HUES64 (cell line): ENCODE measurements around the gene OTOGL.
"Not testable (repeated sequence)": the region's sequence is repeated elsewhere in the genome, so short reads cannot be mapped to it uniquely, and the experiment has no call there.

ENCODE experiments used
- H3K27ac ChIP-seq: 2 replicates; pipeline ENCODE4 v1.7.0; 2013; ENCODE audit warnings: low read depth, low read length, inconsistent platforms
- H3K27me3 ChIP-seq: 2 replicates; pipeline ENCODE4 v1.6.1; 2013; ENCODE audit warnings: mild to moderate bottlenecking, low read length; ENCODE audit not compliant: insufficient read depth
- H3K36me3 ChIP-seq: 2 replicates; pipeline ENCODE4 v1.6.1; 2013; ENCODE audit warnings: mild to moderate bottlenecking, low read length; ENCODE audit not compliant: insufficient read depth
- H3K4me1 ChIP-seq: 2 replicates; pipeline ENCODE4 v1.6.1; 2013; ENCODE audit warnings: mild to moderate bottlenecking, low read length, moderate library complexity; ENCODE audit not compliant: insufficient read depth
- H3K4me3 ChIP-seq: 2 replicates; pipeline ENCODE4 v1.5.1; 2013; ENCODE audit warnings: mild to moderate bottlenecking, low read length, moderate library complexity
- H3K9ac ChIP-seq: 2 replicates; pipeline ENCODE4 v1.6.1; 2013; ENCODE audit warnings: mild to moderate bottlenecking, low read depth, low read length
- H3K9me3 ChIP-seq: 2 replicates; pipeline ENCODE4 v1.6.1; 2013; ENCODE audit warnings: low read depth, low read length; ENCODE audit not compliant: insufficient read depth
- WGBS: fragments of 150-250, 120-280 bp; methylation state at CpG from one replicate; pipeline ENCODE4 v1.1.7; 2013; ENCODE audit warnings: missing lambda C conversion rate; 5-methylcytosine and 5-hydroxymethylcytosine counted together

Gene OTOGL

GRCh38 chr12:80205960-80206359 is 106.6 kb downstream of the OTOGL start:
- no peaks in the 10 kb centered on the region for H3K9me3 ChIP-seq
- no peak overlapping the region for H3K9ac ChIP-seq
- no CpG with 5 or more reads among the region's 1 CpG for WGBS

GRCh38 chr12:80208071-80208470 is 108.7 kb downstream of the OTOGL start:
- Histone ChIP-seq H3K4me3 (no peak overlapping the region), H3K27me3 (no peaks in the 10 kb centered on the region), H3K9me3 (no peaks in the 10 kb centered on the region), H3K9ac (no peak overlapping the region), H3K27ac (no peak overlapping the region), H3K4me1 (peaks cover 10% of the 10 kb centered on the region), H3K36me3 (no peaks in the 10 kb centered on the region)
- WGBS: 94% methylated on average over 1 of the region's 1 CpG

More at GRCh38 chr12:80205960-80206359, 106.6 kb downstream of the OTOGL start:
- Histone ChIP-seq H3K27me3 (no peaks in the 10 kb centered on the region), H3K4me1 (no peaks in the 10 kb centered on the region), H3K27ac (no peak overlapping the region), H3K36me3 (no peaks in the 10 kb centered on the region), H3K4me3 (no peak overlapping the region)

- Histone ChIP-seq H3K36me3 (no peaks in the 10 kb centered on the region), H3K9ac (no peak overlapping the region), H3K4me3 (no peak overlapping the region), H3K9me3 (no peaks in the 10 kb centered on the region), H3K27ac (no peak overlapping the region), H3K27me3 (no peaks in the 10 kb centered on the region), H3K4me1 (peaks cover 22% of the 10 kb centered on the region)
- 85% methylated on average over 2 of the region's 2 CpGs for WGBS
Measured at GRCh38 chr12:80211671-80212070, 112.3 kb downstream of the OTOGL start.

- Histone ChIP-seq H3K4me1 (peaks cover 29% of the 10 kb centered on the region), H3K27ac (no peak overlapping the region), H3K27me3 (no peaks in the 10 kb centered on the region), H3K9me3 (no peaks in the 10 kb centered on the region), H3K4me3 (no peak overlapping the region), H3K9ac (no peak overlapping the region), H3K36me3 (no peaks in the 10 kb centered on the region)
- WGBS: 87% methylated on average over 4 of the region's 4 CpGs
Measured at GRCh38 chr12:80212938-80213645, 113.8 kb downstream of the OTOGL start.

GRCh38 chr12:80213871-80214270 is 114.5 kb downstream of the OTOGL start:
- WGBS: 90% methylated on average over 3 of the region's 3 CpGs
- no peaks in the 10 kb centered on the region for H3K36me3 ChIP-seq
- H3K9ac ChIP-seq: no peak overlapping the region
- H3K27me3 ChIP-seq: no peaks in the 10 kb centered on the region
- no peak overlapping the region for H3K4me3 ChIP-seq
- no peaks in the 10 kb centered on the region for H3K9me3 ChIP-seq
- no peak overlapping the region for H3K27ac ChIP-seq
- H3K4me1 ChIP-seq: peaks cover 29% of the 10 kb centered on the region

- Histone ChIP-seq H3K27me3 (no peaks in the 10 kb centered on the region), H3K9ac (no peak overlapping the region), H3K27ac (no peak overlapping the region), H3K36me3 (no peaks in the 10 kb centered on the region), H3K9me3 (no peaks in the 10 kb centered on the region), H3K4me1 (peaks cover 24% of the 10 kb centered on the region), H3K4me3 (no peak overlapping the region)
- WGBS: 62% methylated on average over 5 of the region's 5 CpGs
Measured at GRCh38 chr12:80217011-80217535, 117.7 kb downstream of the OTOGL start.

- peaks cover 12% of the 10 kb centered on the region; the same call in 1 of the 2 replicates for H3K4me1 ChIP-seq
- not testable (repeated sequence) for H3K9ac ChIP-seq, H3K27me3 ChIP-seq, H3K27ac ChIP-seq, H3K9me3 ChIP-seq, H3K36me3 ChIP-seq, H3K4me3 ChIP-seq
- WGBS: 95% methylated on average over 5 of the region's 5 CpGs
Measured at GRCh38 chr12:80218925-80219324, 119.6 kb downstream of the OTOGL start.

GRCh38 chr12:80219345-80219744 is 120.0 kb downstream of the OTOGL start:
- 93% methylated on average over 2 of the region's 2 CpGs for WGBS
- Histone ChIP-seq H3K9ac (no peak overlapping the region), H3K27ac (no peak overlapping the region), H3K4me3 (no peak overlapping the region), H3K9me3 (no peaks in the 10 kb centered on the region), H3K27me3 (no peaks in the 10 kb centered on the region), H3K4me1 (peaks cover 8% of the 10 kb centered on the region; the same call in 1 of the 2 replicates), H3K36me3 (no peaks in the 10 kb centered on the region)

GRCh38 chr12:80222261-80222660 is 122.9 kb downstream of the OTOGL start:
- no peak overlapping the region for H3K27ac ChIP-seq
- peaks cover 2% of the 10 kb centered on the region; the same call in 1 of the 2 replicates for H3K4me1 ChIP-seq

GRCh38 chr12:80226576-80226975 is 127.2 kb downstream of the OTOGL start:
- no peaks in the 10 kb centered on the region for H3K9me3 ChIP-seq
- no CpG with 5 or more reads among the region's 1 CpG for WGBS
- no peak overlapping the region for H3K9ac ChIP-seq
- no peak overlapping the region for H3K27ac ChIP-seq
- no peaks in the 10 kb centered on the region for H3K36me3 ChIP-seq
- peaks cover 22% of the 10 kb centered on the region for H3K4me1 ChIP-seq
- no peaks in the 10 kb centered on the region for H3K27me3 ChIP-seq
- H3K4me3 ChIP-seq: no peak overlapping the region

More at GRCh38 chr12:80222261-80222660, 122.9 kb downstream of the OTOGL start:
- Histone ChIP-seq H3K4me3 (no peak overlapping the region), H3K9ac (no peak overlapping the region), H3K9me3 (no peaks in the 10 kb centered on the region), H3K36me3 (no peaks in the 10 kb centered on the region), H3K27me3 (no peaks in the 10 kb centered on the region)
- 99% methylated on average over 2 of the region's 3 CpGs for WGBS

DNA sequence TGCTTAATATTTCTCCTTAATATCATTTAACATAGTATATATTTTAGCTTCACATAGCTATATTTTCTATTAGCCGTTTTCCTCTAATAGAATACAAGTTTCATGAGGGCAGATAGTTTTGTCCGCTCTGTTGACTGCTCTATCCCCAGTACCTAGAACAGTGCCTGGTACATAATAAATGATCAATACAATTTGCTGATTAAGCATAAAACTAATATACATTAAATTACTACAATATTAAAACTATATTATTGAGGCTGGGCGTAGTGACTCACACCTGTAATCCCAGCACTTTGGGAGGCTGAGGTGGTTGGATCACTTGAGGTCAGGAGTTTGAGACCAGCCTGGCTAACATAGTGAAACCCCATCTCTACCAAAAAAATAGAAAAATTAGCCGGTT is 128.6 kb downstream of the OTOGL start:
- peaks cover 22% of the 10 kb centered on the region for H3K4me1 ChIP-seq
- not testable (repeated sequence) for H3K36me3 ChIP-seq, H3K9me3 ChIP-seq, H3K27me3 ChIP-seq, H3K4me3 ChIP-seq, H3K27ac ChIP-seq, H3K9ac ChIP-seq
- 94% methylated on average over 1 of the region's 4 CpGs for WGBS
